GM18870 (cell line): ENCODE measurements around the gene MAP3K21.

Source experiments
- ATAC-seq: cut with Tn5 transposase; IDR thresholded peaks from one replicate; pipeline ENCODE4 v1.9.1; 2021; ENCODE audit warnings: moderate library complexity; ENCODE audit not compliant: unreplicated experiment

Gene MAP3K21

GRCh38 chr1:233357595-233358397, 30.3 kb downstream of the MAP3K21 start:
- no peak for ATAC-seq

GRCh38 chr1:233359431-233359830, 31.9 kb downstream of the MAP3K21 start:
- no peak for ATAC-seq

- no peak for ATAC-seq
Observed at GRCh38 chr1:233359905-233360304, 32.4 kb downstream of the MAP3K21 start.

GRCh38 chr1:233360525-233361102, 33.1 kb downstream of the MAP3K21 start:
- ATAC-seq = no peak

GRCh38 chr1:233361876-233362275, 34.4 kb downstream of the MAP3K21 start:
- no peak for ATAC-seq

GRCh38 chr1:233362743-233363142, 35.2 kb downstream of the MAP3K21 start:
- ATAC-seq = no peak

GRCh38 chr1:233364026-233364425, 36.5 kb downstream of the MAP3K21 start:
- ATAC-seq = no peak

GRCh38 chr1:233364695-233365539, 37.4 kb downstream of the MAP3K21 start:
- ATAC-seq = no peak

GRCh38 chr1:233366575-233366974, 39.1 kb downstream of the MAP3K21 start:
- ATAC-seq = no peak

- no peak for ATAC-seq
Observed at GRCh38 chr1:233367057-233367803, 39.7 kb downstream of the MAP3K21 start.

- ATAC-seq = no peak
Observed at GRCh38 chr1:233368106-233368788, 40.7 kb downstream of the MAP3K21 start.

GRCh38 chr1:233368789-233369130, 41.2 kb downstream of the MAP3K21 start:
- no peak for ATAC-seq

GRCh38 chr1:233372218-233373120, 44.9 kb downstream of the MAP3K21 start:
- ATAC-seq = no peak

GRCh38 chr1:233373226-233373625, 45.7 kb downstream of the MAP3K21 start:
- ATAC-seq = no peak

- ATAC-seq = no peak
Observed at GRCh38 chr1:233375653-233376052, 48.1 kb downstream of the MAP3K21 start.

- ATAC-seq = no peak
Observed at GRCh38 chr1:233376382-233377110, 49.0 kb downstream of the MAP3K21 start.

- no peak for ATAC-seq
Observed at GRCh38 chr1:233379869-233380438, 52.4 kb downstream of the MAP3K21 start.

- ATAC-seq = no peak
Observed at GRCh38 chr1:233381806-233382205, 54.3 kb downstream of the MAP3K21 start.
